HepG2 (cell line): Measurements from ENCODE around the gene IMP3. TPM values are rescaled to one million over a fixed set of nuclear protein-coding genes. Genes with fewer than 3 reads are reported as not detected.
A peak's percentile ranks its signal among the peaks of the same experiment; 100 is the strongest.

Experiments
- ATAC-seq: fragments of 200-7000 bp; cut with Tn5 transposase; 3 replicates; pipeline ENCODE4 v1.9.1; 2020; ENCODE audit warnings: mild to moderate bottlenecking, moderate library complexity
- BruUV-seq: library from RNA; stranded (reverse); fragments of 400-500 nt; replicated peaks from 2 replicates; lab custom pipeline; 2021; lab: Mats Ljungman, UMichigan
- CTCF ChIA-PET: fragments of 300-600 bp; formaldehyde crosslinking; extraction: SDS; loops from one replicate; lab custom pipeline; 2021; ENCODE audit warnings: low total read pairs, inconsistent platforms, low intra/inter-chr PET ratio; lab: Yijun Ruan, JAX
- POLR2A ChIA-PET: fragments of 350-600 bp; sonication (Branson Sonifier 250); formaldehyde crosslinking; loops from one replicate; lab custom pipeline; 2020; ENCODE audit warnings: antibody characterized with exemption, inconsistent platforms; lab: Yijun Ruan, JAX
- DNase-seq: peaks from one replicate; pipeline ENCODE4 v3.0.0-alpha.2; 2015; ENCODE audit warnings: low spot score
- FAIRE-seq: peaks from 3 replicates; lab custom pipeline; 2011; peaks lifted over from hg19 to GRCh38; lab: Jason Lieb, UNC
- H2AFZ ChIP-seq: one replicate; pipeline ENCODE4 v1.6.1; 2011; ENCODE audit warnings: low read length, inconsistent platforms
- H3K27ac ChIP-seq: fragments of 300-600 bp; 3 replicates; pipeline ENCODE4 v1.8.0; 2011; ENCODE audit warnings: mixed run types, mild to moderate bottlenecking, mixed read lengths, low read length, inconsistent platforms; ENCODE audit not compliant: insufficient read depth; ENCODE audit errors: extremely low read length
- H3K27me3 ChIP-seq, 2 experiments: fragments of 200-600 bp in 1 of 2; 2 replicates in 1 of 2; 3 replicates in 1 of 2; pipeline versions ENCODE4 v1.6.0 to v1.8.0; 2011; ENCODE audit warnings: low read length in 2 of 2, mild to moderate bottlenecking in 2 of 2, moderate library complexity in 2 of 2, inconsistent platforms in 1 of 2; ENCODE audit not compliant: insufficient read depth in 2 of 2, control insufficient read depth in 1 of 2
- H3K36me3 ChIP-seq, 2 experiments: fragments of 200-600 bp in 1 of 2; replicated peaks in 1 of 2; 2 replicates in 1 of 2; 3 replicates in 1 of 2; pipeline versions ENCODE4 v1.5.1 to v1.8.0; 2011; ENCODE audit warnings: low read length in 2 of 2, inconsistent platforms in 1 of 2; ENCODE audit not compliant: insufficient read depth in 2 of 2, control insufficient read depth in 1 of 2
- H3K4me1 ChIP-seq: 2 replicates; pipeline ENCODE4 v1.5.1; 2012; ENCODE audit warnings: low read length, inconsistent platforms; ENCODE audit not compliant: insufficient read depth
- H3K4me2 ChIP-seq: 2 replicates; pipeline ENCODE4 v1.6.0; 2011; ENCODE audit warnings: low read depth, low read length, inconsistent platforms
- H3K4me3 ChIP-seq, 3 experiments: fragments of 200-600 bp in 1 of 3; sonication (generic), shearing (Covaris generic) in 1 of 3; replicated peaks in 1 of 3; 2 replicates each; pipeline ENCODE4 v1.5.1; 2011 to 2016; ENCODE audit warnings: low read length in 3 of 3, inconsistent platforms in 2 of 3, low read depth in 2 of 3, mild to moderate bottlenecking in 2 of 3, control low read depth in 1 of 3, mixed read lengths in 1 of 3; ENCODE audit not compliant: insufficient read depth in 1 of 3
- H3K79me2 ChIP-seq: one replicate; pipeline ENCODE4 v1.6.1; 2011; ENCODE audit warnings: low read length, inconsistent platforms; ENCODE audit not compliant: insufficient read depth
- H3K9ac ChIP-seq: 2 replicates; pipeline ENCODE4 v1.6.0; 2011; ENCODE audit warnings: mild to moderate bottlenecking, low read depth, low read length, inconsistent platforms; ENCODE audit not compliant: insufficient read depth
- H3K9me3 ChIP-seq: 2 replicates; pipeline ENCODE4 v1.5.1; 2012; ENCODE audit warnings: mild to moderate bottlenecking, low read length
- H4K20me1 ChIP-seq: 2 replicates; pipeline ENCODE4 v1.6.0; 2011; ENCODE audit warnings: inconsistent platforms, mild to moderate bottlenecking, low read length, moderate library complexity; ENCODE audit not compliant: insufficient read depth
- HNF1B ChIP-seq: sonication (generic); formaldehyde crosslinking; IDR thresholded peaks from 2 replicates; pipeline ENCODE4 v1.5.1; 2020; ENCODE audit warnings: mild to moderate bottlenecking, moderate library complexity, missing genetic modification reagents
- KDM5B ChIP-seq: sonication (generic); formaldehyde crosslinking; IDR thresholded peaks from 2 replicates; pipeline ENCODE4 v1.4.0; 2020; ENCODE audit warnings: missing genetic modification reagents, mild to moderate bottlenecking, borderline replicate concordance
- LCORL ChIP-seq, 2 experiments: fragments of 450-650 bp in 1 of 2; sonication (generic) in 1 of 2; formaldehyde crosslinking in 1 of 2; IDR thresholded peaks; 2 replicates each; pipeline versions ENCODE4 v1.5.0 to v1.6.1; 2017 to 2020; ENCODE audit warnings: antibody characterized with exemption in 1 of 2, missing genetic modification reagents in 1 of 2
- ZNF3 ChIP-seq: IDR thresholded peaks from 2 replicates; pipeline ENCODE4 v1.7.0; 2017; ENCODE audit warnings: inconsistent platforms
- ZNF644 ChIP-seq: IDR thresholded peaks from 2 replicates; pipeline ENCODE4 v1.6.1; 2016; ENCODE audit warnings: low read depth
- WGBS: methylation state at CpG from one replicate; pipeline ENCODE4 v1.1.6; 2017; ENCODE audit warnings: low lambda C conversion rate; 5-methylcytosine and 5-hydroxymethylcytosine counted together
- in situ Hi-C: cut with HindIII; loops from 2 replicates; pipeline ENCODE4 v1.10.0; 2017; ENCODE audit warnings: low pct_unique_long_range_greater_than_20kb; ENCODE audit not compliant: extremely low pct_ligation_motif_present
- intact Hi-C: fragments of 100-400 bp; cut with micrococcal nuclease; formaldehyde crosslinking; loops from one replicate; pipeline ENCODE4 v1.10.0; 2022; ENCODE audit not compliant: unreplicated experiment
- polyA plus RNA-seq, 8 experiments: library from polyadenylated mRNA; depleted of rRNA in 3 of 8; stranded (reverse) in 7 of 8; unstranded in 1 of 8; fragments of >200 nt; fragmentation: Illumina TruSeq in 4 of 8; extraction: Trizol in 4 of 8; gene quantifications; 2 replicates each; pipeline versions ENCODE4 v1.2.1 to v1.2.3, GENCODE V29; 2011 to 2016; ENCODE audit warnings: low read depth in 4 of 8, missing spikeins in 1 of 8, mixed read lengths in 1 of 8; ENCODE audit not compliant: insufficient read depth in 1 of 8
- total RNA-seq, 5 experiments: library from RNA; depleted of rRNA; stranded (reverse); fragments of >200 nt; fragmentation: Illumina TruSeq; extraction: Trizol; gene quantifications; 2 replicates each; pipeline ENCODE4 v1.2.3, GENCODE V29; 2016; ENCODE audit warnings: low read depth in 1 of 5

Gene IMP3
- total and polyA plus RNA-seq, 2 of the 13 experiments (the other 11 are each of a cell fraction or from before 2014, with no cell fraction given), result 38.3 to 143 TPM

- WGBS, result 36% methylated on average over 4 of the region's 10 CpGs
- Histone ChIP-seq H3K27me3 (peaks cover 2 to 36% of the 10 kb centered on the region in 2 experiments; a peak in 3 of 5 replicates), H3K9me3 (no peaks in the 10 kb centered on the region), H3K4me2 (peak overlapping the region; percentile 67), H3K4me3 (peak overlapping the region in 1 of 3 experiments; percentile 46; a peak in 1 of 6 replicates), H3K9ac (no peak overlapping the region; the same call in 1 of the 2 replicates), H4K20me1 (no peaks in the 10 kb centered on the region), H3K79me2 (no peaks in the 10 kb centered on the region), H3K36me3 (no peaks in the 10 kb centered on the region)
- ATAC-seq (peak; percentile 57), DNase-seq (no peak), FAIRE-seq (no peak)
- BruUV-seq, result no TSS peak
- in situ Hi-C loops, result no loop called here
- POLR2A ChIA-PET, result interaction anchor here (0.9 to 1.4 kb wide), 5 partner anchors 13 to 305 kb away, joined by 3 to 8 read pairs (median 5); partner anchors contain the start of genes IMP3, MAN2C1 and SNX33
- intact Hi-C loops, result no loop called here
- CTCF ChIA-PET, result no interaction called here
- TF ChIP-seq HNF1B (no peak), ZNF3 (CRISPR knock-in tag) (no peak), ZNF644 (CRISPR knock-in tag) (no peak), LCORL (IDR thresholded peaks at IDR 0.05) (no peak), LCORL (CRISPR knock-in tag; IDR thresholded peaks at IDR 0.05) (peak; percentile 44; the same call in 1 of the 2 replicates), KDM5B (CRISPR knock-in tag) (peak; percentile 27; the same call in 1 of the 2 replicates)
- TF ChIP-seq, all 625 proteins: peak for 2
- H2AFZ ChIP-seq, result no peak overlapping the region
- H3K27ac ChIP-seq, result no peak overlapping the region
- H3K4me1 ChIP-seq, result peaks cover 54% of the 10 kb centered on the region
Observed at GRCh38 chr15:75673426-75674235, 33.6 kb upstream of the IMP3 start.
